Thoracic aorta (tissue), 2 donors: ENCODE results near the gene NRXN3. TPM values are rescaled to one million over a fixed set of nuclear protein-coding genes. Genes with fewer than 3 reads are reported as not detected.
A peak's percentile ranks its signal among the peaks of the same experiment; 100 is the strongest.

Source experiments
- ATAC-seq: fragments of 150-250 bp; one replicate; pipeline ENCODE4 v1.8.0; 2017; ENCODE audit warnings: low read depth; ENCODE audit not compliant: insufficient number of reproducible peaks, low FRiP score
- DNase-seq: peaks from one replicate; pipeline ENCODE4 v3.0.0-alpha.2; 2020; ENCODE audit warnings: low spot score
- H3K27ac ChIP-seq, 2 donors: fragments of 200-600 bp; sonication (generic); 1 replicate in 1 of 2; 2 replicates in 1 of 2; pipeline ENCODE4 v1.5.1; 2016; ENCODE audit warnings: mild to moderate bottlenecking in 2 of 2, moderate library complexity in 2 of 2
- H3K27me3 ChIP-seq: fragments of 200-600 bp; sonication (generic); replicated peaks from 2 replicates; pipeline ENCODE4 v1.6.0; 2016; ENCODE audit warnings: mild to moderate bottlenecking; ENCODE audit not compliant: insufficient read depth
- H3K36me3 ChIP-seq: fragments of 200-600 bp; sonication (generic); one replicate; pipeline ENCODE4 v1.5.1; 2016
- H3K4me1 ChIP-seq, 2 donors: fragments of 200-600 bp; sonication (generic); 1 replicate in 1 of 2; 2 replicates in 1 of 2; pipeline versions ENCODE4 v1.5.1 to v1.6.0; 2016; ENCODE audit warnings: low read depth in 2 of 2, mild to moderate bottlenecking in 1 of 2; ENCODE audit not compliant: control insufficient read depth in 1 of 2
- H3K4me3 ChIP-seq: fragments of 200-600 bp; sonication (generic); 2 replicates; pipeline ENCODE4 v1.5.1; 2016; ENCODE audit warnings: mild to moderate bottlenecking
- H3K9me3 ChIP-seq: fragments of 200-600 bp; sonication (generic); 2 replicates; pipeline ENCODE4 v1.5.1; 2016
- CTCF ChIP-seq: fragments of 200-600 bp; sonication (generic); IDR thresholded peaks from one replicate; pipeline ENCODE4 v1.5.1; 2019; ENCODE audit warnings: antibody characterized with exemption
- total RNA-seq, 2 donors: library from RNA; depleted of rRNA; stranded (reverse); fragments of >200 nt; gene quantifications; one replicate each; pipeline versions ENCODE4 v1.1.0 to v1.2.3, GENCODE V29; 2016

The NRXN3 gene
- total RNA-seq, 2 donors from 2014 or later: 5.6 to 33.3 TPM

- H3K9me3 ChIP-seq: no peaks in the 10 kb centered on the region
- no peak for TF ChIP-seq CTCF
- no peaks in the 10 kb centered on the region for H3K27me3 ChIP-seq
- H3K4me1 ChIP-seq: no peaks in the 10 kb centered on the region
- no peak overlapping the region for H3K27ac ChIP-seq
- no peak for DNase-seq
- no peaks in the 10 kb centered on the region for H3K36me3 ChIP-seq
- ATAC-seq: no peak
- no peak overlapping the region for H3K4me3 ChIP-seq
These were observed 780.5 kb downstream of the NRXN3 start for GRCh38 chr14:78950649-78951048.

GRCh38 chr14:78951602-78952001, 781.4 kb downstream of the NRXN3 start:
- Histone ChIP-seq H3K9me3 (no peaks in the 10 kb centered on the region), H3K36me3 (no peaks in the 10 kb centered on the region)
- TF ChIP-seq CTCF: no peak

GRCh38 chr14:78959674-78960264, 789.6 kb downstream of the NRXN3 start:
- H3K4me3 ChIP-seq: peak overlapping the region; percentile 63
- no peak for DNase-seq
- no peaks in the 10 kb centered on the region for H3K9me3 ChIP-seq
- peak overlapping the region; percentile 6 to 48 for H3K27ac ChIP-seq
- no peaks in the 10 kb centered on the region for H3K27me3 ChIP-seq
- no peak for ATAC-seq
- no peaks in the 10 kb centered on the region for H3K36me3 ChIP-seq
- H3K4me1 ChIP-seq: peaks cover 0 to 12% of the 10 kb centered on the region in 2 donors
- TF ChIP-seq CTCF: peak; percentile 78

More at GRCh38 chr14:78951602-78952001, 781.4 kb downstream of the NRXN3 start:
- no peak overlapping the region for H3K4me3 ChIP-seq
- H3K27me3 ChIP-seq: no peaks in the 10 kb centered on the region
- no peaks in the 10 kb centered on the region for H3K4me1 ChIP-seq
- H3K27ac ChIP-seq: no peak overlapping the region
- DNase-seq (no peak), ATAC-seq (no peak)

GRCh38 chr14:78967111-78967809, 797.1 kb downstream of the NRXN3 start:
- Histone ChIP-seq H3K27me3 (no peaks in the 10 kb centered on the region), H3K4me1 (peaks cover 7 to 28% of the 10 kb centered on the region in 2 donors), H3K27ac (no peak overlapping the region), H3K36me3 (no peaks in the 10 kb centered on the region), H3K9me3 (no peaks in the 10 kb centered on the region), H3K4me3 (no peak overlapping the region)
- ATAC-seq (no peak), DNase-seq (no peak)
- no peak for TF ChIP-seq CTCF

- Histone ChIP-seq H3K9me3 (no peaks in the 10 kb centered on the region), H3K4me1 (peaks cover 7 to 23% of the 10 kb centered on the region in 2 donors), H3K4me3 (no peak overlapping the region), H3K36me3 (no peaks in the 10 kb centered on the region), H3K27me3 (no peaks in the 10 kb centered on the region), H3K27ac (peak overlapping the region in 1 of 2 donors; percentile 43)
- ATAC-seq: peak; percentile 59
- no peak for DNase-seq
- TF ChIP-seq CTCF: no peak
These were observed 798.1 kb downstream of the NRXN3 start for GRCh38 chr14:78968265-78968664.
